D341Med (cell line): ENCODE data around the gene ZCWPW1.
"Not testable (repeated sequence)": the region's sequence is repeated elsewhere in the genome, so short reads cannot be mapped to it uniquely, and the experiment has no call there.

Experiments
- DNase-seq: peaks from one replicate; pipeline ENCODE4 v3.0.0; 2012; ENCODE audit warnings: low spot score

Gene ZCWPW1

GRCh38 chr7:100453854-100454253 is 25.4 kb upstream of the ZCWPW1 start:
- DNase-seq = not testable (repeated sequence)

- DNase-seq = no peak
Measured at GRCh38 chr7:100452513-100452912, 24.0 kb upstream of the ZCWPW1 start.

- no peak for DNase-seq
Measured at GRCh38 chr7:100449190-100449795, 20.8 kb upstream of the ZCWPW1 start.

- DNase-seq = not testable (repeated sequence)
Measured at GRCh38 chr7:100447363-100447762, 18.9 kb upstream of the ZCWPW1 start.

- no peak for DNase-seq
Measured at GRCh38 chr7:100446040-100446439, 17.5 kb upstream of the ZCWPW1 start.

- no peak for DNase-seq
Measured at GRCh38 chr7:100444311-100445278, 16.1 kb upstream of the ZCWPW1 start.

- DNase-seq = no peak
Measured at GRCh38 chr7:100443096-100443840, 14.8 kb upstream of the ZCWPW1 start.

- DNase-seq = no peak
Measured at GRCh38 chr7:100441641-100442535, 13.4 kb upstream of the ZCWPW1 start.

GRCh38 chr7:100439244-100439643 is 10.7 kb upstream of the ZCWPW1 start:
- DNase-seq = not testable (repeated sequence)

GRCh38 chr7:100438731-100439130 is 10.2 kb upstream of the ZCWPW1 start:
- DNase-seq = not testable (repeated sequence)

- no peak for DNase-seq
Measured at GRCh38 chr7:100438172-100438571, 9.7 kb upstream of the ZCWPW1 start.

GRCh38 chr7:100437150-100438100 is 8.9 kb upstream of the ZCWPW1 start:
- no peak for DNase-seq

- peak; percentile 69 for DNase-seq
Measured at GRCh38 chr7:100435401-100436304, 7.2 kb upstream of the ZCWPW1 start.

- DNase-seq = no peak
Measured at GRCh38 chr7:100434297-100435144, 6.0 kb upstream of the ZCWPW1 start.

GRCh38 chr7:100433592-100434296 is 5.2 kb upstream of the ZCWPW1 start:
- DNase-seq = no peak

GRCh38 chr7:100433276-100433591 is 4.7 kb upstream of the ZCWPW1 start:
- no peak for DNase-seq

- no peak for DNase-seq
Measured at GRCh38 chr7:100432621-100433275, 4.2 kb upstream of the ZCWPW1 start.
